HG02623 (cell line): ENCODE measurements around the gene DACH2.

ENCODE experiments used
- ATAC-seq: cut with Tn5 transposase; IDR thresholded peaks from one replicate; pipeline ENCODE4 v1.9.1; 2021; ENCODE audit warnings: moderate library complexity; ENCODE audit not compliant: unreplicated experiment

DACH2 gene

GRCh38 chrX:86747091-86747490, 598.8 kb downstream of the DACH2 start:
- ATAC-seq, result no peak

DNA sequence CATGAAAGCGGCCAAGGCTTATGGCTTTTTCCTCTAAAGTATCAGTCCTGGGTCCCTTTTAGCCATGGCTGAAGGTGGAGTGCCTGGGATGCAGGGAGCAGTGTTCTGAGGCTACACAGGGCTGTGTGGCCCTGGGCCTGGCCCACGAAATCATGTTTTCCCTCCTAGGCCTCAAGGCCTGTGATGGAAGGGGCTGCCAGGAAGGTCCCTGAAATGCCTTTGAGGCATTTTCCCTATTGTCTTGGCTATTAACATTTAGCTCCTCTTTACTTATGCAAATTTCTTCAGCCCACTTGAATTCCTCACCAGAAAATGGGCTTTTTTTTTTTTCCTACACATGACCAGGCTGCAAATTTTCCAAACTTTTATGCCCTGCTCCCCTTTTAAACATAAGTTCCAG, 657.0 kb downstream of the DACH2 start:
- ATAC-seq, result no peak

DNA sequence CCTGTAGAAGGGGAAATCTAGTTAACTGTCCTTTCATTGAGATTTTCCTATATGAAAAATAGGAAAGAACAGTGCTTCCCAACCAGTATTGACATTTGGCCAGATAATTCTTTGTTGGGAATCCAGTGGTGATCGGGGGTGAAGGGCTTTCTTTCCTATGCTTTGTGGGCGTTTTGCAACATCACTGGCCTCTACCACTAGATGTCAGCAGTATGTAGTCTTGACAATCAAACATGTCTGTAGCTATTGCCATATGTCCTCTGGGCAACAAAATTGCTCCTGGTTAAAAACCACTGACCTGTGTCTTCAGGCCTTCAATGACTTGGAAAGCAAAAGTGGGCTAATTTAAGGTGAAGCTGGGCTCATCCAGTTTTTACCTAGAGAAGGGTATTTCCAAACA, 658.5 kb downstream of the DACH2 start:
- ATAC-seq, result no peak

GRCh38 chrX:86809651-86810050, 661.4 kb downstream of the DACH2 start:
- no peak for ATAC-seq

GRCh38 chrX:86829786-86830185, 681.5 kb downstream of the DACH2 start:
- no peak for ATAC-seq

- ATAC-seq, result no peak
These were observed 682.4 kb downstream of the DACH2 start for GRCh38 chrX:86830685-86831084.

GRCh38 chrX:86845101-86845500, 696.9 kb downstream of the DACH2 start:
- no peak for ATAC-seq
